Measurements from ENCODE around the gene COL28A1. TPM values are rescaled to one million over a fixed set of nuclear protein-coding genes. Genes with fewer than 3 reads are reported as not detected.
A peak's percentile ranks its signal among the peaks of the same experiment; 100 is the strongest.

COL28A1 gene
- total RNA-seq, 4 donors from 2014 or later: 1.6 to 10.5 (median 3.2) TPM

DNA sequence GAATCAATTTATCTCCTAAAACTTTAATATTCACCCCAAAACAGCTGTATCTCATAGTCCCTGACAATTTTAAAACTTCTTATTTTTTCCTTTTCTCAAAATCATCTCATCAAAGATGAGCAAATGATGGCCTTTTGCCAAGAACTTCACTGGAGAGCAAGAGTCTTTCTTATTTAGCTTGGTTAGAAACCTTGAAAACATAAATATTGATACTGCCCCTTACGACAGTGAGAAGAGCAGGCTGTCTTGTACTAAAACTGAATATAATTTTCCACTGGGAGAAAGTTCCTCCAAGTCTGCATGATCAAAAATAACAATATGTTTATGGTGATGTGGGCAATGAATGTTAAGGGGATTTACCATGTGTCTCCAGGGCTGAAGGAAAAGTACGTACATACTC, 109.0 kb downstream of the COL28A1 start:
- DNase-seq (ENCODE audit: low spot score in 2 of 2): no peak
- 67 to 83% methylated on average over 2 of the region's 2 CpGs for WGBS, 2 donors
- intact Hi-C loops (cut with DNase I; ENCODE audit: low total_unique reads): no loop called here
- no peak overlapping the region for H3K4me3 ChIP-seq (ENCODE audit: low read depth, poor library complexity, severe bottlenecking)
- TF ChIP-seq, protein P1, sequence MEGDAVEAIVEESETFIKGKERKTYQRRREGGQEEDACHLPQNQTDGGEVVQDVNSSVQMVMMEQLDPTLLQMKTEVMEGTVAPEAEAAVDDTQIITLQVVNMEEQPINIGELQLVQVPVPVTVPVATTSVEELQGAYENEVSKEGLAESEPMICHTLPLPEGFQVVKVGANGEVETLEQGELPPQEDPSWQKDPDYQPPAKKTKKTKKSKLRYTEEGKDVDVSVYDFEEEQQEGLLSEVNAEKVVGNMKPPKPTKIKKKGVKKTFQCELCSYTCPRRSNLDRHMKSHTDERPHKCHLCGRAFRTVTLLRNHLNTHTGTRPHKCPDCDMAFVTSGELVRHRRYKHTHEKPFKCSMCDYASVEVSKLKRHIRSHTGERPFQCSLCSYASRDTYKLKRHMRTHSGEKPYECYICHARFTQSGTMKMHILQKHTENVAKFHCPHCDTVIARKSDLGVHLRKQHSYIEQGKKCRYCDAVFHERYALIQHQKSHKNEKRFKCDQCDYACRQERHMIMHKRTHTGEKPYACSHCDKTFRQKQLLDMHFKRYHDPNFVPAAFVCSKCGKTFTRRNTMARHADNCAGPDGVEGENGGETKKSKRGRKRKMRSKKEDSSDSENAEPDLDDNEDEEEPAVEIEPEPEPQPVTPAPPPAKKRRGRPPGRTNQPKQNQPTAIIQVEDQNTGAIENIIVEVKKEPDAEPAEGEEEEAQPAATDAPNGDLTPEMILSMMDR (IDR thresholded peaks at IDR 0.05): no peak
- TF ChIP-seq POLR2A (IDR thresholded peaks at IDR 0.05): no peak

DNA sequence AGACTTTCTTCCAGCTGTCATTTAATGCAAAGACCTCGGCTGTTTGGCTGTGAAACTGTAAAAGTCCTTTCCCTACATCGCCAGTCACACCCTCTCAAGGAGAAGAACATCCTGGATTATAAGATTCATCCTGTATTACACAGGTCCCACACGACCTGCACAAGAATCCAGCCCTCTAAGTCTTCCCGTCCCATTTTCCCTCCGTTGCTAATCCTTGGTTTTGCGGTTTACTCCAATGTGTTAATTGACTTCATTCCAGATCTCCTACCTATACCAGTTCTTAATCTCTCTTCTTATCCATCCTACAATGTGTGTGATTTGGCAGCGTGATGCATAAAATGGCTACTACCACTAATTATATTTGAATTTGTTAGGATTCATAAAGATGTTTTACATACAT, 110.4 kb downstream of the COL28A1 start:
- intact Hi-C loops (cut with DNase I; ENCODE audit: low total_unique reads): no loop called here
- WGBS, 2 donors: 84 to 90% methylated on average over 7 of the region's 7 CpGs
- no peak for DNase-seq (ENCODE audit: low spot score in 2 of 2)
- no peak overlapping the region for H3K4me3 ChIP-seq (ENCODE audit: low read depth, poor library complexity, severe bottlenecking)
- TF ChIP-seq, protein P1 (IDR thresholded peaks at IDR 0.05): no peak
- TF ChIP-seq POLR2A (IDR thresholded peaks at IDR 0.05): no peak

DNA sequence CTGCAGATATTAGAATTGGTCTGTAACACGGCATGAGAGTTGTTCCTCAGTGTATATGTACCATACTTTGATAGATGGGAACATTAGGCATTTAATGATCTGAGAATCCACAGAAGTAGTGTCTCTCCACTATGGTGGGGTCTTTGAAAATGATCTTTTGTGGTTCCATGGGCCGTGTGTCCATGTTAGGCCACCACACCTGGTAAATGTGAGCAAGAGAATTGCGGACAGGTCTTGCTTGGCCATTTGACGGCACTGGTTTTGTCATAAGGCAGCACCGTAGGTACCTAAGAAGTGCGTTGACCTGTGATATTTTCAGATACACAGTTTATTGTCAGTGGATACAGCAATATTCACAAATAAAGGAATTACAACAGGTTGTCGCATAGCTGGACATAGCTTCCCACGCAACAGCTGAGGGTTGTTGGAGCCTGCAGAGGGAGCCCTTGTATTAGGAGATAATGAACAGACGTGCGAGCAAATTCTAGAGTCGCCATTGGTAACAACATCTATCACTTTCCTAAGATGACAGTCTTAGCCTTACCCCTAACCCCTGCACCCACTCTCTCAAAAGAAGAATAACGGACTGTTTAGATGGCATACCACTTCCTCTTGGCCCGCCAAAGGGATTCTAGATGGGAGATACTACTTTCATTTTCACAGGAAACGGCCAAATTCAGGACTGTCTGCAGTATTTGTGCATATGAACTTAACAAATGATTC, 111.4 kb downstream of the COL28A1 start:
- peak overlapping the region; percentile 25 for H3K4me3 ChIP-seq (ENCODE audit: low read depth, poor library complexity, severe bottlenecking)

DNA sequence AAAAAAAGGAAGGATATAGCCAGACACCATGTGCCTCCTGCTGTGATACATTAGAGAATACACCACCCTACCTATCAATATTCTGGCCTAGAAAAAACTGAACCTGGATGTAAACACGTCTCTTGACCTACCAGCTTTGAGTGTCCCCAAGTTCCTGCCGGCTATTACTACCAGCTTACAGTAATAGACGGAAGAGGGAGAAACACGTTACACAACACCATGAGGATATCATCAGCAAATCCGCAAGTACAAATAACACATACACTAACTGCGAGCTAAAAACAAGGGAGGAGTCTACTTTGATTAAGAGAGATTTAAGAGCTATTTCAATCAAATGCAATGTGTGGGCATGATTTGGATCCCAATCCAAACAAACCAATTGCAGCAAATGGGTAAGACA, 113.0 kb downstream of the COL28A1 start:
- 78 to 92% methylated on average over 6 of the region's 6 CpGs for WGBS, 2 donors
- intact Hi-C loops (cut with DNase I; ENCODE audit: low total_unique reads): no loop called here

More for the DNA sequence above, 111.4 kb downstream of the COL28A1 start:
- WGBS, 2 donors: 41 to 42% methylated on average over 14 of the region's 14 CpGs
- DNase-seq (ENCODE audit: low spot score in 2 of 2): peak; percentile 58 to 88
- TF ChIP-seq POLR2A (IDR thresholded peaks at IDR 0.05): no peak
- TF ChIP-seq, protein P1 (IDR thresholded peaks at IDR 0.05): no peak
- intact Hi-C loops (cut with DNase I; ENCODE audit: low total_unique reads): no loop called here

DNA sequence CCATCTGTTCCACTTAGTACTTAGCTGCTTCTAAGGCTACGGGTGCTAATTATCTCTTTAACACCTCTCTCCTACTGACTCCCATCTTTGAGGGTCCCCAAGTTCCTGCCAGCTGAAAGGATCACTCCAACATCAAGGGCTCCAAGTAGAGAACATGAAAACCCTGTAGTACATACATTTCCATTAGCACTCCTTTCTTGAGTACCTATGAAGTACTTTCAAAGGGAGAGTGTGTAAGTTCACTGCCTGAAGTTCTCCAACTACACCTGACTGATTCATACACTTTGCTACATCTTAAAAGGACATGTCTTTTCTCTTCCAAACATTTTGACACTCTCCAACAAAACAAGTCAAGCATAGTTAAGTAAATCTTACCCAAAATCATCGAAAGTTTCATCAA, 113.8 kb downstream of the COL28A1 start:
- intact Hi-C loops (cut with DNase I; ENCODE audit: low total_unique reads): no loop called here
- no peak for DNase-seq (ENCODE audit: low spot score in 2 of 2)
- 92% methylated on average over 2 of the region's 2 CpGs for WGBS, 2 donors
- TF ChIP-seq POLR2A (IDR thresholded peaks at IDR 0.05): no peak
- TF ChIP-seq, protein P1 (IDR thresholded peaks at IDR 0.05): no peak
- no peak overlapping the region for H3K4me3 ChIP-seq (ENCODE audit: low read depth, poor library complexity, severe bottlenecking)

More for the DNA sequence above, 113.0 kb downstream of the COL28A1 start:
- DNase-seq (ENCODE audit: low spot score in 2 of 2): no peak
- TF ChIP-seq, protein P1 (IDR thresholded peaks at IDR 0.05): no peak
- no peak overlapping the region for H3K4me3 ChIP-seq (ENCODE audit: low read depth, poor library complexity, severe bottlenecking)

DNA sequence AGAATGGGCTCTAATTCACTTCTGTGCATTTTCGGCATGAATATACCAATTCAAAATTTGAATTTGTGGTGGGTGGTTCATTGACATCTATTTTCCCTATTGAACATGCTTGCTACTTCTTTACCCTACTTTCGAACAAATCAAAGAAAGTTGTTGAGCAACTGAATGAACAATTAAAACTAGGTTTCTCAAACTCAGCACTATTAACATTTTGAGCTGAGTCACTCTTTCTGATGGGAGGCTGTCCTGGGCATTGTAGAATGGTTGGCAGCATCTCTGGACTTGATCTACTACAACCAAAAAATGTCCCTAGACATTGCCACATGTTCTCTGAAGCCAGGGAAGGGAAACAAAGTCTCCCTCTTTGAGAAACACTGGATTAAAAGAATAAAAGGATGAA, 116.7 kb downstream of the COL28A1 start:
- 77 to 79% methylated on average over 2 of the region's 2 CpGs for WGBS, 2 donors
- H3K4me3 ChIP-seq (ENCODE audit: low read depth, poor library complexity, severe bottlenecking): no peak overlapping the region
- intact Hi-C loops (cut with DNase I; ENCODE audit: low total_unique reads): loop anchor here (10.0 kb wide), 1 partner anchor 314 kb away; no protein-coding TSS in a partner anchor
- no peak for TF ChIP-seq POLR2A (IDR thresholded peaks at IDR 0.05)
- TF ChIP-seq, protein P1 (IDR thresholded peaks at IDR 0.05): no peak
- no peak for DNase-seq (ENCODE audit: low spot score in 2 of 2)

All from lower leg skin (tissue), 4 donors.